ENCODE results near the gene ZDHHC3.

Gene ZDHHC3

DNA sequence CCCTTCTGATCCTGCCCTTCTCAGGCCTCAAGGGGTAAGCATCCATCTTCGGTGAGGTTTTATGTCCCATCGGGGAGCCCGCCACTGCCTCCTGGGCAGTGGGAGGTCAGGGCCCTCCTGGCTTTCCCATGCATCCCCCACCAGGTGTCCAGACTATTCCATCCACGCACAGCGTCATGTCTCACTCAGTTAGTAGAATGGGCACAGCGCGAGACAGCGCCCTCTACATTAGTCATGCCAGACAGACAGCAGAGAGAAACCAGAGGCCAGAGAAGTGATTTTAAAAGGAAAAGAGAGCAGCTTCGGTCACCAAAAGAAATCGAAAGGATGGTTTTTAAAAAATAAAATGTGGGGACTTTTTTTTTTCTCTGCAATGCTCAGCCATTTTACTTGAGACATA, 49.8 kb downstream of the ZDHHC3 start:
- DNase-seq: no peak

DNA sequence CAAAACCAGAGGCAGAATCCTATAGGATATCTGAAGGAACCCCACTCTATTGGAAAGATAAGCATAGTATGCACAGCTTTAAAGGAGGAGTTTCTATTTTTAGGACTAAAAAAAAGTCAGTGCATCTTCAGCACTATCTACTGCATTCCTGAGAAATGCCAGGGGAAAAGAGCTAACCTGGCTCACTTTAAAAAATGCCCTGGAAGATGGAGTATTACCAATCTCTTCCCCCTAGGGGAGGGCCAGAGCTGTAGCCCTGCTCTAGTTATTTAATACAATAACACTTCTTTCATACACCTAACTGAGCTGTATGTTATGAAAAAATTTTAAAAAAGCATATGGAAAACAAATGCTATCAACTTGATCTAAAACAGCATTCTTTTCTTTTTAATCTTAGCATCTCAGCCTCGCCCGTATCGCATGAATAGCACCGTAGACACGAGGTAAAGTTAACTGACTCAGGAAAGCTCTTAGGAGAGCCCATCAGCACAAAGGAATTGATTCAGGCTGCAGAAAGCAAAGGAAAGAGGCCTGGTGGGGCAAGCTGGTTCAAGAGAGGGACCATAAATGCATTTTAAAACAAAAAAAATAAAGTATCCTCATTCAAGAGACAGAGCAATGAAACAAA, 51.4 kb downstream of the ZDHHC3 start:
- no peak for DNase-seq

DNA sequence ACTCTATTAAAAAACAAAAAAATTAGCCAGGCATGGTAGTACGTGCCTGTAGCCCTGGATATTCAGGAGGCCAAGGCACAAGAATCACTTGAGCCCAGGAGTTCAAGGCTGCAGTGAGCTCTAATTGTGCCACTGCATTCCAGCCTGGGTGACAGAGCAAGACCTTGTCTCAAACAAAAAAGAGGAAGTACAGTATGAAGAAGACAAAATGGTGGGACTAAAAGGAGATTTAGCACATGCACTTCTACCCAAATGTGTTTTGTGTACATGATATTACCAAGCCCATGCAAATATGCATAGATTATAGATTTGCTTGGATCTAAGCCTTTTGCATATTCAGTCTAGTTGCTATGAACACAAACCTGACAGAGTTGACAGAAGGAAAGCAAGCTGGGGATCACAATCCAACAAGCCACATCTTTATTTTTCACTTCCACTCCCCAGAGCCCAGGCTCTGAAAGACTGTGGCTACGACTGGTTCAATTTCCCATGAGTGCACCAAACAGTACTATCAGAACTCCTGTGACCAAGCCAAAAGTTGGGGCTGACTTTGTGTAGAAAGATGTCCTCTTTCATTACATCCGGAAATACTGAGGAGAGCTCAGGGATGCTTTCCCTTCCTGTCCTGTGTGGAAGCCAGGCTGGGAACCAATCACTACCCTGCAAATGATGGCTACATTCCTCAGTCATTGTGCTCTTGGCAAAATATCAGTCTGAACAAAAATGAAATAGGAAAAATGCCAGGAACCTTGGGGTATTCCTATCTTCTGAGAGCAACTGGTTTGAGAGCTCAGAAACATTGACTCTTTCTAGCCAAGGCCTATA, 52.1 kb downstream of the ZDHHC3 start:
- no peak for DNase-seq

DNA sequence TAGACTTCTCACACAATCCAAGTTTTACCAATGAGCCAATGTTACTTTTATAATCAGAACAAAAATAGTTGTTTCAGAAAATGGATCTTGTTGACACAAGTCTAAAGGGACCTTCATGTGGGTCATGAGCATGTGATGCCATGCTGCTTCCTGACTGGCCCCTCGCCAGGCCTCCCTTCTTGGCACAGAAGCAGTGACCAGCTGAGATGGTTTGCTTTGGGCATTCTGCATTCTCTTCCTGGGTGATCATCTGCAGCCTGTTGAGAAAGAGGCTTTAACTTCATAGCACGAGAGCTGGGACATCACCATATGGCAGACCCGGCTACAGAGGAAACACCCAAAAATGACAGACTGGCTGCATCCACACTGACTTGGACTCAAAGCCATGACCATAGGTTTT, 55.9 kb downstream of the ZDHHC3 start:
- DNase-seq: no peak

DNA sequence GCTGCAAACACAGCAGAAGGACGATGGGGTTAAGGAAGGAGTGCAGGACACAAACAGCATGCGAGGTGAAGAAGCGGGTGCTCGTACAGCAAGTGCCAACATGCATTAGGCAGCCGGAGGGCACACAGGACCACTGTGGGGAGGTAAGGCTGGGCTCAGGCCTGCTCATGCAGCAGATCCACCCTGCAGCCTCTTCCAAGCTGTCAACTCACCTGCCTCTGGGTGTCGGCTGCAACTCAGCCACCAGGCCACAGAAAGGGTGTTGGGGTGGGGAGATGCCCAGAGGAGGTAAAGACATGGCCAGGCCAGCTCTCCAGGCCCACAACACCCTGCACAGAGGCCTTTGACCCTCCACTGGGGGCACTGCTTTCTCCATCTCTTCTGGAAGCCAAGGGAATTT, 57.4 kb downstream of the ZDHHC3 start:
- no peak for DNase-seq

DNA sequence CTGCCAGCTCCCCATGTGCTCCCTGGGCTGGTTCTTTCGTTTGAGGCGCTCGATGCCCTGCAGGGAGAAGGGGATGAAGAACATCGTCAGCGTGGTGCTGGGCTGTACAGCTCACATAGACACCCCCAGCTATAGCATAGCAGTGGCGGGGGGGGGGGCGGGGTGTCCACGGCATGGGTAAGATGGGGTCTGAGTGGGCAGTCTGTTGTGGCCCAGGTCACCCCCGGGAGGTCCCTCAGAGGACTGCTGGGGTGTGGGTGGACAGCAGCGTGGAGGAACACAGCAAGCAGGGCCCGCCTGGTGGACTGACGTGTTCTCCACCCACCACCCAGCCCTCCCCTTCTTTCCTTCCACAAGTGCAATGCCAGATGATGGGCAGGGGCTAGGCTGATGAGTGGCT, 57.9 kb downstream of the ZDHHC3 start:
- DNase-seq: no peak

DNA sequence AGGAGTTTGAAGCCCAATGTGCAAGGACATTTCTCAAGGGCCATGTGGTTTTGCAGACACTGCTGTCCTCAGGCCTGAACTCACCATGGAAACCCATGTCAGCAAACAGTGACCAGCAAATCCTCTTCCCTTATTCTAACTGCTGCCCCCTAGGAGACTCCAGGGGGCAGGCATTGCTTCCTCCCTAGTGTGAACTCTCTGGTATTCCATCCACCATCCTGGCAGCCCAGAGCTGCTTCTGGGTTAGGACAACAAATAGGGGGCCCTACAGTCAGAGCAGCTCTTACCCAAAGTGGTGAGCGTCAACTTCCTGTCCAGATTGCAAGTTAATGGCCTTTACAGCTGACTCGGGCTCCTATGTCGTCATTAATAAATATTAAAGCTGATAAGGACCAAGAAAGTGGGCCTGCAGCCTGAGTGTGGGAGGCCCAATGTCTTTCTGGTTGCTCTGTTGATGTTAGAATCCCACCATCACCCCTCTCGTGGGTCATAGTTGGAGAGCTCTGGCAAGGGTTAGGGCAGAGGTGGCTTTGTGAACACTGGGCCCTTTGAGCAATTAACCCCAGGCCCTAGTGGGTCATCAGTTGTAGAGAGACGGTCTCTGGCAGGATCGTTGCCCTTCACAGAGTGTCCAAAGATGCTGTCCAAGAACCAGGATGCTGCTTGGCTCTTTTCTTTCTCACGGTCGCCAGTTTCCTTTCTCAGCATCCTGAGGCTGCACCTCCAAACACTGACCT, 60.1 kb downstream of the ZDHHC3 start:
- DNase-seq: no peak

DNA sequence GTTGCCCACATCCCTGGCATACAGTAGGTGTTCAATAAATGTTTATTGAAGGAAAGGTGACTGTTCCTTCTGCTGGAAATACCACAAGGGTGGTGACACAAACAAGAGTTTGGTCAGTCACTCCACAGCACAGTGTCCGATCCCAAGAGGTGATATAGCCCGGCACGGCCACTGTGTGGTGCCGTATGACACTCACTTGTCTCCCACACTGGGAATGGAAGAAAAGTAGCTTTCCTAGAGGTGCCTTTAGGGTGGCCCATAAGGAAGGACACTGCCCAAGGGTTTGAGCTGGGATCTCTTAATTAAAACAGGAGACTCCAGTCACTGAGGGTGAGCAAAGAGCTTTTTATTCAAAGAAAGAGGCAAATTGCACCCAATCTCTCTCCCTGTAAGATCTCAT, 61.0 kb downstream of the ZDHHC3 start:
- DNase-seq: no peak

DNA sequence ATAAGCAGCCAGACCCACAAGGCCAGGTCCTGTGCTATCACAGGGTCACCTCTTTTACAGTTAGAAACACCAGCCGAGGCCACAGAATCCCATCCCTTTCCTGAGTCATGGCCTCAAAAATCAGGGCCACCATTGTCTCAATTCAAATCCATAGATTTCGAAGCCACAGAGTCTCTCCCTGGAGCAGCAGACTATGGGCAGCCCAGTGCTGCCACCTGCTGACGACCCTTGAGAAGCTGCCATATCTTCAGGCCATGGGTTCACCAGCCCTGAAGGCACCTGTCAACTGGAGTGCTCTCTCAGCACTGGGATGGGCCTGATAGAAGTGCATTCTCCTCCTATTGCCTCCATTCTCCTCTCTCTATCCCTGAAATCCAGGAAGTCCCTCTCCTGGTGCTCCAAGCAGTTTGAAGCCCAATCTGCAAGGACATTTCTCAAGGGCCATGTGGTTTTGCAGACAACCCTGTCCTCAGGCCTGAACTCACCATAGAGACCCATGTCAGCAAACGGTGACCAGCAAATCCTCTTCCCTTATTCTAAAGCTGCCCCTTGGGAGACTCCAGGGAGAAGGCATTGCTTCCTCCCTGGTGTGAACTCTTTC, 62.0 kb downstream of the ZDHHC3 start:
- DNase-seq: peak; percentile 39

DNA sequence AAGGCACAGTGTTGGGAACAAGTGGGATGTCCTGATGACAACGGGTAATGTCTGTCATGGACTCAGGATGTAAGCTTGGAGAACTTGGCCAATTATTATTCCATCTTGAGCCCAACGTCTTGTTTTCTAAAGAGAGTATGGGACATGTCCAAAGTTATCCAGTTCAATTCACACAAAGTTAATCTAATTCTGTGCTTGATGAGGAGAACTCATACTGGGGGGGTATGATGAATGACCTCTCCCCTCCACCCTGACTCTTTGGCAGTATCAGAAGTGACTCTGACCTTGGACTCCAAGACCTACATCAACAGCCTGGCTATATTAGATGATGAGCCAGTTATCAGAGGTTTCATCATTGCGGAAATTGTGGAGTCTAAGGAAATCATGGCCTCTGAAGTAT, 65.3 kb downstream of the ZDHHC3 start:
- DNase-seq: no peak

DNA sequence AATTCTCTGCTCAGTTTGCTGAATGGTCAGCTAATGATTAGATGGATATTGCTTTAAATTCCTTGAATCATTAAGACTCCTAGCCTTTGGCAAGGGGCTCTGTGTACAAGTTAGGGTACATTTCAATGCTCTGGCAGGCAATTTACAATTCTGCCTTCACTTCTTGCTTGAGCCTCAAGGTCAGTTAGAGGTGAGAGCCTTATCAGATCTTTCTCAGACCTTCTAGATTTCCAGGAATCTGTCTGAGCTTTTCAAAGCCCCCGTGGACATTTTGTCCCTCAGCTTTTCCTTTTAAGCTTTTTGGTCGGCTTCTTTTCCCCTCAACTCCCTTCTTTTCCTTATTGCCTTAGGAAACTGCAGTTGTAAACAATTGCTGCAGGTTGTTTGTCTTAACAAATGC, 66.9 kb downstream of the ZDHHC3 start:
- DNase-seq: no peak

DNA sequence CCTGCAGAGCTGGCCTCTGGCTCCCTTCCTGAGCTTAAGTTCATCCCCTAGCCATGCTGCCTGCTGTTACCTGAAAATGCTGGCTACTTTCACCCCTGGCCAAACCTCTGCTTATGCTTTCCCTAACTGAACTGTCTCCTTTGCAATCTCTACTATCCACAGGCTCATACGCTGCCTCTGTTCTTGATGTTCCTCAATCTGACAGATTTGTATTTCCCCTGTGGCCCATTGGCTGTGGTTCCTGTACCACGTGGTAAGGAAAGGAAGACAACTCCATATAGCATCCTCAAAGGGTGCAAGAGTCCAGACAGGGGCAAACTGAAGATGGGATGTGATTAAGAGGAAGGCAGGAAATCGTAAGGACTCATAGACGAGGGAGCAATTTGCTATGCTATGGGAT, 68.4 kb downstream of the ZDHHC3 start:
- no peak for DNase-seq

DNA sequence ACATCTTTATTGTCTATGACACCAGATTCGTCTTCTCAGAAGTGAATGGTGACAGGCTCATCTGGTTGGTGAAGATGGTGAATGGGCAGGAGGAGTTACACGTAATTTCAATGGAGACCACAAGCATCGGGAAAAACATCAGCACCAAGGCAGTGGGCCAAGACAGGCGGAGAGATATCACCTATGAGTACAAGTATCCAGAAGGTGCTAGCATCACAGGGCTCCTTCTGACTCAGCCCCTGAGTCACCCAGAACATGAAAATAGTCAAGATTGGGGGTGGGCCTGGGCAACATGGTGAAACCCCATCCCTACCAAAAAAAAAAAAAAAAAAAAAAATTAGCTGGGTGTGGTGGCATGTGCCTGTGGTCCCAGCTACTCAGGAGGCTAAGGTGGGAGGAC, 69.0 kb downstream of the ZDHHC3 start:
- DNase-seq: no peak

DNA sequence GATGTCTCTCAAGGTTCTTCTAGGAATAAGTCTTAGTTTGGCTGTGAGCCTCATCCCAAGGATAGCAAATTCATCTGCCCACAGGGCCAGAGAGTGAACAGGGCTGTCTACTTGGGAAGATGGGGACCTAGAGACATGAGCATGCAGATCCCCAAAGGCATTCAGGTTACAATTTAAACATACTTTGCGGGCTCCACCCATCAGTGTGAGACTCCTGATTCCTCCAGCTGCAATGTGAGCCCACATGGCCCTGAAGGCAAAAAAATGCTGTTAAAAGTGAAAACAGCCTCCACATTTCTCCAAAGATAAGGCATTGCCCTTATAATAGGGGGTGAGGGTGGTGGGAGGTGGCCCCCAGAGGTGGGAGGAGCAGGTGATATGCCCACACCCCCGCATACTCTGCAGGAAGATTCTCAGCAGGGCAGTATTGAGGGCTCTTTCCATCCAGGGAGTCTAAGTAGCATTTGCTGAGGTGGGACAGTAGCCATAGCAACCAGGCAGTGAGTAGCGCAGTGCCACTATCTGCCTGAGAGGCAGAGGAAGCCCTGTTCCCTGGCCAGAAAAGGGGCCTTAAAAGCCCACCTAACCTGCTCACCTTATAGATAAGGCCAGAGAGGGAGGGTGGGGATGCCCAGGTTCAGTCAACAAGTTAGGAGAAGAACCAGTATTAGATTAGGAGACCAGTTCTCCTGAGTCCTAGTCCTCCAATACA, 70.4 kb downstream of the ZDHHC3 start:
- no peak for DNase-seq

DNA sequence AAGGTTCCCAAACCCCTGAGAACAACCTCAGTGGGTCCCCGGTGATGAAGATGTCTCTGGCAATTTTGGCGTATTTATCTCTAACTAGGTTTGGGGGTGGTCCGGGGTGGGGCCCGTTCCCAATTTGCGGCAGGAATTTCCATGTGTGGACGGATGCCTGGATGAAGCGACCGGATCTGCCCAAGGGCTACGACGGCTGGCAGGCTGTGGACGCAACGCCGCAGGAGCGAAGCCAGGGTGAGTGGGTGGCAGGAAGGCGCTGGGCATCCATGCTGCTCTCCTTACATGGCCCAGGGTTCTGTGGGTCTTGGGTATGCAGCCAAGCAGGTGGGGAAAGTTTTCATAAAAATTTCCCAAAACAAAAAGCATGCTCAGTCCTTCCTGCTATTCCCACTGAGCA, 72.2 kb downstream of the ZDHHC3 start:
- DNase-seq: no peak

DNA sequence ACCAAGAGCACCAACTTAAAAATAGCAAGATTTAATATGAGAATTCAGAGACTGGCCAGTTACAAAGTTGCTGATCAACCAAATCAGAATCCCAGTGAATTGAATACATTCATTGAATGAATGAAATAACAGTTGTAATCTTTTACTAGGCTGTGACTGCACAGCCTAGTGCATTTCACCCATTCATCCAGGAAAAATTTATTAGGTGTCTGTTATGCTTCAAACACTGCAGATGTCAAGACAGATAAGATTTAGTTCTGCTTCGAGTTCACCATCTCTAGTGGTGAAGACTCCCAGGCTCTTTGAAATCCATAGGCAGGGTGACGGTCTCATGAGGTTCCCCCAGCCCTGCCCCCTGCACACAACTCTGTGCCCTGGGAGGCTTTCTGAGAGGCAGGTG, 72.7 kb downstream of the ZDHHC3 start:
- DNase-seq: no peak

DNA sequence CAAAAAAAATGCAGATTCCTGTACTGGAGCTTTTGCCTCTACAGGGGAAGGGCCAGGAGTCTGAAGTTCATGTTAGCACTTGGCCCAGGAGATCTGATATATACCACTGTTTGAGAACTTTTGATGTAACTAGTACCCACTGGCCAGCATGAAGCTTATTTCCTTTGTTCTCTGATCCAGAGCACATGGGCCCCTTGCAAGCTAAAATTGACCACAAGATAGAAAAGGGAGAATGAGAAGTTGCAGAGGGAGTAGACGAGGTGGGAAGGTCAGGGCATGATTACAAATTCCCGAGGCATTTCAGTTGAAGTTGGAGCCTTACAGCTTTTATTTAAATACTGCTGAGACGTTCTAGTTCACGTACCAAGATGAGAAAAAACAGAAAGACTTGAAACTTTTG, 73.3 kb downstream of the ZDHHC3 start:
- DNase-seq: no peak

DNA sequence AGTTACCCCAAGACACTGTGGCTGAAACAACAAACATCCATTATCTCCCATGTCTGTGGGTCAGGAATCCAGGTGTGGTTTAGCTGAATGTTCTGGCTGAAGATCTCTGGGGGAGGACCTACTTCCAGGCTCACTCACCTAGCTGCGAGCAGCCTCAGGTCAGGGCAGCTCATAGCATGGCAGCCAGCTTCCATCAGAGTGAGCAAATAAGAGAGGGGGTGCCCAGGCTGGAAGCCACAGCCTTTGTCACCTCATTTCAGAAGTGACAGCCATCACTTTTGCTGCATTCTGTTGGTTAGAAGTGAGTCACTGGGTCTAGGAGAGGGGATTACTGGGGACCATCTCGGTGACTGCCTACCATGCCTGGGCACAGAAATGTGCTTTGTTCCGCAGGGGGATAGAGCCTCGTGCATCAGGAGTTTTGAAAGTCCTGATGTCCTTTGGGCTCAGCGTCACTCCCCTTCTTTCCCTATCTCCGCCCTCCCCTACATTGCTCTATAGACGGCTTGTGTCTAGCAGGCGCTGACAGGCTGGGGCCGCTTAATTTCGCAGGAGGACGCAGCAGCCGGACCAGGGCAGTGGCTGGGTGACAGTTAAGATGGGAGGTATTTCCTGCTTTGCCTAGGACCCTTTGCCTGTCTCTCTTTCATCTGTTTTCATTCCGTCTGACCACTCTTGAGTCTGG, 76.1 kb downstream of the ZDHHC3 start:
- no peak for DNase-seq

DNA sequence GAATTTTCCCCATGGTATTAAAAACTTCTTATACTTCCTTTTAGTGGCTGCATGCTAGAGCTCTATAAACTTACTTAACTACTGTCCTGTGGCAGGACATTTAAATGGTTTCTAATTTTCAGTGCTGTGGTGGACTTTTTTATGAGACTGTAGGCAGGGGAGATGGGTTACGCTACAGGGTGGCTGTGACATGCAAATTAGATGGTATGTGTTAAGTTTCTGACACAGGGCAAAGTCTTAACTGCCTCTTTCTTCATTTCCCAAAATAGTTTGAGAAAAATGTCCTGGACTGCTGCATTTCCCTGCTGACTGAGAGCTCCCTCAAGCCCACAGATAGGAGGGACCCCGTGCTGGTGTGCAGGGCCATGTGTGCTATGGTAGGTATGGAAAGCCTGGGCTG, 79.5 kb downstream of the ZDHHC3 start:
- DNase-seq: no peak

DNA sequence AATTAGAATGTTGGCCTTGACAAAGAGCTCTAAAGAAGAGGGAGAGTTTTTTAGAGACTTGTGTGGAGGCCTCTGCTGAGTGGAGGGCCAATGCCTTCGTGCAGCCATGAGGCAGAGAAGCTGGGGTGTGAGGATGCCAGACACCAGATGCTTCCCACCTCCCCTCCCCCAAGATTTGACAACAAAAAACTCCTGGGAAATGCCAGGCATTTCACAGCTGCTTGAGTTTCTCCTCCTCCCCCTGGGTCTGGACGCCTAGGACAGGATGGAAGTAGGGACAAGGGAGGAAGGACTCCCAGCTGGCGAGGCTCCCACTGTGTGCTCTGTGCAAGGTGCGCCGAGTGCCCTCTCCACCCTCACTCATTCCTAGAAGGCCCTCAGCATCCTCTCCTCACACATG, 81.5 kb downstream of the ZDHHC3 start:
- no peak for DNase-seq

DNA sequence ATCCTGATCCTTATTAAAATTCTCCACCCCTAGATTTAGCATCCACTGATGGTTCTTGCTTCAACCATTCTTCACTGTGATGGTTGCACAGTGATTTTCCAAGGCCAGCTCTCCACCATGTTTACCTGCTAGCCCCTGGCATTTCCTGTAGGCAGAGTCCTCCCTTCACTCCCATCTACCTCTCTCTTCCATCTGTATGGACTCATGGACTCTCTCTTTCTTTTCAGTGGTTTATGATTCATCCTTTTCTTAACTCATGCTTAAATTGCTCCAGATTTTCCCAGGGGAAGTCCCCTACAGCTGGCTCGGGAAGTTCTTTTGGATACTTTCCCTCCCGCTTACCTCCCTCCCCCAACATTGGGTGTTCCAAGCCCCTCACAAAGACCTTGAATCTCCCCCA, 82.9 kb downstream of the ZDHHC3 start:
- DNase-seq: no peak

DNA sequence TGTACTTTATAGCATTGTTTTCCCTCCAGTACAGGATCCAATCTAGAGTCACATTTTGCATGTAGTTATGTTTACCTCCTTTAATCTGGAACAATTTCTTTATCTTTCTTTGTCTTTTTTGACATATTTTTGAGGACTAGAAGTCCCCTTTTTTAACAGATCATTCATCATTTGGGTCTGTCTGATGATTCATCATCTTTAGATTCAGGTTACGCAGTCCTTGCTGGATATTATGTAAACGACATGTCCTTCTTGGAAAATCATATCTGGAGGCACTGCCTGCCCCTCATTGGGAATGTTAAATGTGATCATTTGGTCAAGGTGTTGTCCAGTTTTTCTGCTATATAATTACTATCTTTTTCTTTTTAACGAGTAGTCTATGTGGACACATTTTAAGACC, 83.3 kb downstream of the ZDHHC3 start:
- no peak for DNase-seq
